Right renal pelvis (tissue), 4 donors: ENCODE data around the gene SEMA5B. TPM values are rescaled to one million over a fixed set of nuclear protein-coding genes. Genes with fewer than 3 reads are reported as not detected.

Experiments used
- DNase-seq, 4 donors: peaks; one replicate each; pipeline ENCODE4 v3.0.0-alpha.2; 2013; ENCODE audit warnings: low read depth in 4 of 4, low spot score in 3 of 4, missing footprints in 1 of 4
- polyA plus RNA-seq, 4 donors: library from polyadenylated mRNA; unstranded; fragments of 120-200 nt; gene quantifications; one replicate each; pipeline ENCODE4 v1.2.1, GENCODE V29; 2013; ENCODE audit not compliant: insufficient read length in 4 of 4

SEMA5B gene
- polyA plus RNA-seq, 4 donors: 22.3 to 28.5 (median 26.4) TPM

DNA sequence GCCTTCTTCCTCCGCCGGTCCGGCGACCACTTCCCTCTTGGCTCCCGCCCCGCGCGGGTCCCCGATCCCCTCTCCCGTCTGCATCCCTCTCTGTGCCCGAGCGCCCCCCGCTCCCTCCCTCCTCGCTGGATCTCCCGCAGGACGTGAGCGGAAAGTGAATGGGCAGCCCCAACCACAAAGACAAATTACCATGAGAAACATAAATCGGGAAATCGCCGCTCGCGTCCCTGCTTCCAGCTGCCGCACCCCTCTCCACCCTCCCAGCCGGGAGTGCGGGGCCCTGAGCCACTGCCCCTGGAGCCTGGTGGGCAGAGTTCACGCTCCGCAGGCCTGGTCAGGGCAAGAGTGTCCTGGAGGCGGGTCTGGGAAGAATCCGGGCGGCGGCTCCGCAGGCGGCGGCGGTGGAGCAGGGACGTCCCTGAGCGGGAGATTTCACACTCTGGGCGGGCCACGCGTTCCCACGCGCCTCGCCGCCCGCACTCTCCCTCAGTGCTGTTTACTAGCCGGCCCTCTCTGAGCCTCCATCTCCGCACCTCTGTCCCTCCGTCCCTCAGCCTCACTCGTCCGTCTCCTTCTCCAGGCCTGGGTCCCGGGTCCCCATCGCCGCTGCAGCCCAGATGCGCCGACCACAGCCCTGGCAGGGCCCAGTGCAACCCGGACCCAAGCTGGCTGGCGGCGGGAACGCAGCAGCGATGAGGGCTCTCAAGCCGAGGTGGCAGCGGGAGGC, 835 bp downstream of the SEMA5B start:
- no peak for DNase-seq

DNA sequence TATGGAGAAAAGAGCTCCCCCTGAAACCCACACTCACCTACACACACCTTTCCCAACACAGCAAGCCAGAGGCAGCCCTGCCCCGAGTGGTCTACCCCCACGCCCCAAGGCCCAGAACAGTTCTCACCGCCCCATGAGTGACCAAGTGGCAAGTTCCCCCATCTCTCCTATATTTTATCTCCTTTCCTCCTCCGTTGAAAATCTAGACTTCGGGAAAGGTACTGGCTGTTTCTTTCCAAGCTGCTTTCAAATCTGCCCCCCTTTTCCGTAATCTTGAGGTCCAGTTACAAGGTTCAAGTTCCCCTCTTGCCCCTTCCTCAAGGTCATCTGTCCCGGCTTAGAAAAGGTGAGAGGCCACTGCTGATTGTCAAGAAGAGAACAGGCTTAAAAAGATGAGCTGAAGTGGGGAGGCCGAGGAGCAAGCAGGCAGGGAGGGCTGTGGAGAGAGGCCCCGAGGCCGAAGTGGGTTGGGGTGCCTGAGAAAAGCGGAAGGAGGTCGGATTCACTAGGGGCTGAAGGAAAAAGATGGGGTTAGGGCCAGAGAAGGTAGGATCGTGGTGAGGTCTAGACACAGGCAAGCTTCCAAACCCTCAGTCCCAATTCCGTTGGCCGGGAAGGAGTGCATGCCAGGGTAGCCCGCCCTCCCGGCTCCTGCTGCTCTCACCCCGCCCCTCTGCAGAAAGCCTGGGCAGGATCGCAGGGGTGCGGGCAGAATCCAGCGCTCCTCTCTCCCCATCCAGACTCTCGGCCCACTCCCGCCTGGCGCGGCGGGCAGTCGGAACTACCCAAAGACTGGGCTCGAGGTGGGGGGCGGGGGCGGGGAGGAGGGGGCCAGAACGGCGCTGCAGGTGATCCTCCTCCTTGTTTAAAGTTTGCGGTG, 1.7 kb downstream of the SEMA5B start:
- DNase-seq: no peak

DNA sequence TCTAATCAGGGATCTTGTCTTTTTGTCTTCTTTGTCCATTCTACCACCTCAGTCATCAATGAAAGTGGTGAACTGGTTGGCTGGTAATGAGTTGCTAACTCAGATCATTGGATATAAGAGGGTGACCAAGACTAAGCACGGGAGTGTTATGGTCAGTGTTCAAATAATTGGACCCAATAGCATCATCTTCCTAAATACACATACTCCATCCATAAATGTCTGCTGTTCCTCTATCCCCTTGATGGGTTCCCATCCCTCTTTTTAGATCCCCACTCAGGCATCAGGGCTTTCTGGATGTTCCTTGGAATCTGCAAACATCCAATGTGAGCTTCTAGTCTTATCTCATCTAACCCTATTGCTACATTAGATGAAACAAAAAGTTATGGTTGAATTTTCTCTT, 3.5 kb downstream of the SEMA5B start:
- no peak for DNase-seq

GRCh38 chr3:123021996-123022510, 5.5 kb downstream of the SEMA5B start:
- DNase-seq: no peak

- no peak for DNase-seq
These were observed 6.2 kb downstream of the SEMA5B start for GRCh38 chr3:123021388-123021787.

DNA sequence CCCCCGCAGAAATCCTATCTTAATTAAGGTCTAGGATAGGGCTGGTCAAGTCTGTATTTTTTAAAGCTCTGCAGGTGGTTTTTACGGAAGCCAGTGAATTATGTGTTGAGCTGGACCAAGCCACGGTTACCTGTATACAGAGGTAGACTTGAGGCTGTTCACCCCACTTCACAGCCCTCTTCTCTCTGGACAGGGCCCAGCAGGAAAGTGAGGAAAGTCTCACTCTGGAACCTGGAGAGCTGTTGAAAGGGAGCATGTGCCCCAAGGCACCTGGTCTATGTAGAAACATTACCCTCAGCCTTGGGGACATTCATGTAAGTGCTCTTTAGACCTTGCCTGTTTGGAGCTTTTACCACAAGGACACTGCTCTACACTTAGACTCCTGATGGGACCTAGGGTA, 6.9 kb downstream of the SEMA5B start:
- no peak for DNase-seq

DNA sequence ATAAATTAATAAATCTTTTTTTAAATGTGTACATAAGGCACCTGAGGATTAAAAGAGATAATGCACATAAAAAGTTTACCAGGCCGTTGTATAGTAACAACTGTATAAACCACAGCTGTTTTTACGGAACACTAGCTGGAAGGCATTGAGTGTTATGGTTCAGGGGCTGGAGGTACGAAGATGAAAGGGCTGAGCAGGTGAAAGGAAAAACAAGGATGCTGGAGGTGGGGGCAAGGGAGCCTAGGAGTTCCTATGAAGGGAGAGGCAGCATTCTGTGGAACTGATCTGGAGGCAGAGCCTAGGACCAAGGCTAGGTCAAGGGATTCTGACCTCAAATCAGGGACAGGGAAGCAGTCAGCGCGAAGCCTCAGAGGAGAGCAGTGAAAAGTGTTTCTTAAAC, 8.0 kb downstream of the SEMA5B start:
- DNase-seq: no peak

GRCh38 chr3:123019161-123019560, 8.4 kb downstream of the SEMA5B start:
- DNase-seq: no peak

DNA sequence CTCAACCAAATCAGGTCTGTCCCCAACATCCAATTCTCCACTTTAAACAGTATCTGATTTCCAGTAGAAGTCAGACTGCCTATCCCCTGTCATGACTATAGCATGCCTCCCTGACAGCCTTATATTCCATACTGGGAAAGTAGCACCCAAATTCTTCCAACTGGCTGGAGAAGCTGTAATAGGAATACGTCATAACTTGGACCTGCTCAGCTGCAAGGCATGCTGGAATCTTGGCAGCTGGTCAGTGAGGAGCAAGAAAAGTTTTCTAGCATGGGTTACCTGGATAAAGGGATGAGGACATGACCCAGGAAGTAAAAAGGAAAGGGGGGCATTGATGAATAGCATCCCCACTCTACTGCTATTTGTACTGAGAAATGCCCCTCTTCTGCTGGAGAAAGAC, 8.9 kb downstream of the SEMA5B start:
- DNase-seq: no peak

DNA sequence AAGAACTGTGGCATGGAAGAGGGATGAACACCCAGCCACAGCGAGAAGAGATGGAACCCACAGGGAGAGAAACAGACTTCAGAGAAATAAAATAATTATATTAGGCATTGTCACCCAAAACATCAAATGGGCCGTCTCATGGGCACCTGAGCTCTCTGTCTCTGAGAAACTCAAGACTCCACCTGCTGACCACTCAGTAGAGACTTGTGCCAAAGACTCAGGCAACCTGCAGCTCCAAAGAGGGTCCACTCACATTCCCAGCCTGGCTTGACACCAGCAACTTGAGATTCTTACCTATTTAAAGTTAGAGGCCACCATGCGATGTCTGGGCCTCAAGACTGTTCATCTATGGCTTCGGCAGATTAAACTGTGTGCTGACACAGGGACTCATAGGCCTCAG, 12.0 kb downstream of the SEMA5B start:
- no peak for DNase-seq

- DNase-seq: no peak
These were observed 13.7 kb downstream of the SEMA5B start for GRCh38 chr3:123013876-123014275.

DNA sequence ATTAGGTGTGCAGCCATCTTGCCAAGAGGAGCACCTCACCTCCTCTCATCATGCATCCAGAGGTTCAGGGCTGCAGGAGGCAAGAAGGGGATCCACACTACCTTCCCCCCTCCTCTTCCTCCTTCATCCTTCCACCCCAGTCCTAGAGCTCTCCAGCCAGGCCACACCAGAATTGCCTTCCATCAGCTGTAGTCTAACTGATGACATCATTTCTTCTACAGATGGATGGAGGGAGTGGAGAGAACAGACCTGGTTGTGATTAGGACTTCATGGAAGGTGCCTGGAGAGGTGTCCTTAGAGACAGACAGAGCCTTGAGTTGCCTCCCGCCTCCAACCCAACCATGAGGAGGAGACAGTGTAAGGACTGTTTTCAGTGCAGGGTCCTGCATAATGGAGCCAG, 14.9 kb downstream of the SEMA5B start:
- no peak for DNase-seq

DNA sequence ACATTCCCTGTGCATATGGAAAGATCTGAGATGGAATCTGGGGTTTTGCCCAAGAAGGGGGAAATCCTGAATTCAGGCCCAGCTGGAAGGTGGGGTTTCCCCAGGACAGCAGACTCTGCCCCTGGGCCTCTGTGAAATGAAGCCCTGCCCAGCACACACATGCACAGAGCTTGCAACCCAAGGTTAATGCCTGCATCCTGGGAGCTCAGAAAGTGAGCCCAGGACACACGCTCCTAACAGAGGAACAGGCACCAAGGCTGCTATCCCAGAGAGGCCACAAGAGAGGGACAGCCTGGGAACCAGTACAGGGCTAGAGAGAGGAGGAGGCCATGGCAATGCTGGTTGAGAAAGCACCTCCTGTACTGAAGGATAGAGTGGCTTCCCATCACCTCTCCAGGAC, 16.1 kb downstream of the SEMA5B start:
- no peak for DNase-seq

GRCh38 chr3:123008840-123009239, 18.7 kb downstream of the SEMA5B start:
- DNase-seq: no peak

- no peak for DNase-seq
These were observed 21.0 kb downstream of the SEMA5B start for GRCh38 chr3:123006609-123007008.

DNA sequence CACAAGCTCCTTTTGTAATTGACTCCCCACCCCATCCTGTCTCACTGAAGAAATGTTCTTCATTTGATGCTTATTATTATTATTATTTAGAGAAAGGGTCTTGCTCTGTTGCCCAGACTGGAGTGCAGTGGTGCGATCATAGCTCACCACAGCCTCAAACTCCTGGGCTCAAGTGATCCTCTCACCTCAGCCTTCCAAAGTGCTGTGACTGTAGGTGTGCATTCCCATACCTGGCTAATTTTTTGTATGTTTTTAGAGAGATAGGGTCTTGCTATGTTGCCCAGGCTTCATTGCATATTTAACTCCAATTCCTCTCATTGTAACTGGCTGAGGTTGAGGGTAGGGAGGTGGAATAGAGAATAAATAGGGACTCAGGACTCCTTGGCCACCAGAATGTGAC, 22.3 kb downstream of the SEMA5B start:
- DNase-seq: no peak

DNA sequence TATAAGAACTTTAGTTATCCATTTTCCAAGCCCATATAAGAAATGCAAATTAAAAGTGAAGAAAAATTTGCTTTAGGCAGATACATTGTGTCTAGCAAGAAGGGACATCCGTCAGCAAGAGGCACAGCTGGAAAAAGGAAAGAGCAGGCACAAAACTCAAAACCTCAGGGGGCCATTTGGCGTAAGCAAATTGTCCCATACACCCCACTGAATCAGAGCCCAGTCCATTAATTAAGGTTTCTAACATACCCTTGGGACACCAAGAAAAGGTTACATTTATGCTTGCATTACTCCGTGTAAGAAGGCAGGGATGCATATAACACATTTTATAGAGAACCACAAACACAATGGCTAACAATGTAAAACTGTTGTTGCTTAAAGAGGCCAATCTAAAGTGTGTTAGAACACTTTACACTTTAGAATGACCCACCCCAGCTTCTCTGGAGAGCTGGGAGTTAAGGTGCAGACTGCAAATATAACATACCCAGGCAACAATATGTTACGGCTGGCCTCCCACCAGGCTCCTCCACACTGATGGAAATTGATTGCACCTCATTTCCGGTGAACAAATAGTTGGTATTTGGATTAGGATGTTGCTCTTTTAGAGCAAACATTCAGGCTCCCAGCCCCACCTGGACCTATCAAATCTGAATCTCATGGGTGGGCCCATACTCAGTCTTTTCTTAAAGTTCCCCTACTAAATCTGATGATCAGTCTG, 23.2 kb downstream of the SEMA5B start:
- DNase-seq: no peak

GRCh38 chr3:123002749-123003497, 24.6 kb downstream of the SEMA5B start:
- DNase-seq: no peak

DNA sequence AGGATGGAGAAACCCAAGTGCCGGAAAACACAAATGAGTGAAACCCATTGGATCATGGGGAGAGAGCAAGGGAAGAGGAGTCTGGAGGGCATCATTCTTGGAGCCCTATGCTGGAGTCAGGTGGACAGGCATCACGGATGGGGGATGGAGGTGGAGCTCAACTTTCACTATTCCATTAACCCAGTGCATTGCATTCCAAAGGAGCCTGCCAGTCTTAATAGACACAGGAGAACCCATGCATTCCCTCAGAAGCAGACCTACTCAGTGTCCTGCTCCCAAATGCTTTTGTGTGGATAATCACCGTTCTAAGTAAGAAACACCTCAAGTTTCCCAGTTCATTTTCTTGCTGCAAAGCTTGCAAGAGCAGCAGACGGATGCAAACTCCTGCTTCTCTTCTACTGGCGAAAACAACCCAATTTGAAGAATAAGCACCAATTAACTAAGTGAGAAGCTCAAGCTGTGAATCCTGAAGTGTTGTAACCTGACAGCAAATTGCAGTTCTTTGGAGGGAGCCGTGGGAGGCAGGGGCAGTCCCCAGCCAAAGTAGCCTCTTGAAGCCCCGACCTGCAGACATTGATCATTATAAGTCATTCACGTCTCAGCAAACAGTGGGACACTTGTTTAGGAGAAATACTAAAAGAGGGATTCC, 25.3 kb downstream of the SEMA5B start:
- no peak for DNase-seq

GRCh38 chr3:122998856-122999255, 28.7 kb downstream of the SEMA5B start:
- DNase-seq: no peak
